ENCODE data around the gene KIF27.
A peak's percentile ranks its signal among the peaks of the same experiment; 100 is the strongest.
"Not testable (repeated sequence)": the region's sequence is repeated elsewhere in the genome, so short reads cannot be mapped to it uniquely, and the experiment has no call there.

KIF27 gene

GRCh38 chr9:83930881-83931280 lies 9.6 kb upstream of the KIF27 start:
- no peak for FAIRE-seq

GRCh38 chr9:83927591-83927990 lies 6.4 kb upstream of the KIF27 start:
- FAIRE-seq, result no peak

- peak; percentile 69 for FAIRE-seq
Observed at GRCh38 chr9:83920469-83920926, 734 bp downstream of the KIF27 start.

- no peak for FAIRE-seq
Observed at GRCh38 chr9:83919111-83919510, 2.1 kb downstream of the KIF27 start.

- FAIRE-seq, result peak; percentile 99
Observed at GRCh38 chr9:83912194-83912593, 9.0 kb downstream of the KIF27 start.

- no peak for FAIRE-seq
Observed at GRCh38 chr9:83906144-83906543, 15.1 kb downstream of the KIF27 start.

- not testable (repeated sequence) for FAIRE-seq
Observed at GRCh38 chr9:83900615-83901014, 20.6 kb downstream of the KIF27 start.

GRCh38 chr9:83894301-83894700 lies 26.9 kb downstream of the KIF27 start:
- FAIRE-seq, result not testable (repeated sequence)

GRCh38 chr9:83886498-83886897 lies 34.7 kb downstream of the KIF27 start:
- not testable (repeated sequence) for FAIRE-seq

- FAIRE-seq, result not testable (repeated sequence)
Observed at GRCh38 chr9:83885559-83886240, 35.5 kb downstream of the KIF27 start.

GRCh38 chr9:83881687-83882408 lies 39.4 kb downstream of the KIF27 start:
- not testable (repeated sequence) for FAIRE-seq

- FAIRE-seq, result not testable (repeated sequence)
Observed at GRCh38 chr9:83875559-83875958, 45.7 kb downstream of the KIF27 start.

- not testable (repeated sequence) for FAIRE-seq
Observed at GRCh38 chr9:83849895-83850294, 71.3 kb downstream of the KIF27 start.

- peak; percentile 97 for FAIRE-seq
Observed at GRCh38 chr9:83837070-83837643, 84.1 kb downstream of the KIF27 start.

- not testable (repeated sequence) for FAIRE-seq
Observed at GRCh38 chr9:83830426-83831071, 90.7 kb downstream of the KIF27 start.

GRCh38 chr9:83824986-83825623 lies 96.1 kb downstream of the KIF27 start:
- not testable (repeated sequence) for FAIRE-seq

- not testable (repeated sequence) for FAIRE-seq
Observed at GRCh38 chr9:83817356-83818278, 103.6 kb downstream of the KIF27 start, which contains the start of gene GKAP1. GKAP1 (minus strand) TSS chr9:83817769; CDS start chr9:83806517, 11,252 bp downstream.

- not testable (repeated sequence) for FAIRE-seq
Observed at GRCh38 chr9:83817011-83817355, 104.2 kb downstream of the KIF27 start.

- not testable (repeated sequence) for FAIRE-seq
Observed at GRCh38 chr9:83815120-83815519, 106.1 kb downstream of the KIF27 start.

GRCh38 chr9:83809213-83809612 lies 112.0 kb downstream of the KIF27 start:
- FAIRE-seq, result not testable (repeated sequence)

- FAIRE-seq, result not testable (repeated sequence)
Observed at GRCh38 chr9:83804454-83804853, 116.8 kb downstream of the KIF27 start.

All from G401.6 (cell line).